GM19372 (cell line): ENCODE data around the gene SLC9A4.
"Not testable (repeated sequence)": the region's sequence is repeated elsewhere in the genome, so short reads cannot be mapped to it uniquely, and the experiment has no call there.

ENCODE experiments used
- ATAC-seq: cut with Tn5 transposase; IDR thresholded peaks from one replicate; pipeline ENCODE4 v1.9.1; 2021; ENCODE audit warnings: mild to moderate bottlenecking, low read depth, moderate library complexity; ENCODE audit not compliant: unreplicated experiment

The SLC9A4 gene

GRCh38 chr2:102538491-102538890 is 65.5 kb downstream of the SLC9A4 start:
- no peak for ATAC-seq

- ATAC-seq = no peak
Observed at GRCh38 chr2:102540882-102541281, 67.9 kb downstream of the SLC9A4 start.

- no peak for ATAC-seq
Observed at GRCh38 chr2:102544182-102544581, 71.2 kb downstream of the SLC9A4 start.

DNA sequence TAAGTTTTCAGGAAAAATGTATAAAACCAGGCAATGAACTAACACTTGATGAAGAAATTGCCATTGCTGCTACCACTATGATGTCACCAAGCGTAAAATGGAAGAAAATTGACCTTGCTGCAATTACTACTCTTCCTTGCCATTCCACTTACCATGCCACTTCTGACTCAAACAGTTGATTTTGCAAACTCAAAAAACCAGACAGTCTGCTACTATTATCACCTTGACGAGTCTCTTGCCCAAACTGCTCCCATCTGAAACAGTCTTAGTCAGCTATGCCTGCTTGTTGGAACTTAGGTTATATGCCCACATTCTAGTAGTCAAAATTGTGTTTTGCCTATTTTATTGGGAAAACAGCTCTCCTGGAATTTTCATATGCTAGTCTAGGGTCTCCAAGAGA is 74.4 kb downstream of the SLC9A4 start:
- ATAC-seq = no peak

- no peak for ATAC-seq
Observed at GRCh38 chr2:102549027-102549426, 76.0 kb downstream of the SLC9A4 start.

DNA sequence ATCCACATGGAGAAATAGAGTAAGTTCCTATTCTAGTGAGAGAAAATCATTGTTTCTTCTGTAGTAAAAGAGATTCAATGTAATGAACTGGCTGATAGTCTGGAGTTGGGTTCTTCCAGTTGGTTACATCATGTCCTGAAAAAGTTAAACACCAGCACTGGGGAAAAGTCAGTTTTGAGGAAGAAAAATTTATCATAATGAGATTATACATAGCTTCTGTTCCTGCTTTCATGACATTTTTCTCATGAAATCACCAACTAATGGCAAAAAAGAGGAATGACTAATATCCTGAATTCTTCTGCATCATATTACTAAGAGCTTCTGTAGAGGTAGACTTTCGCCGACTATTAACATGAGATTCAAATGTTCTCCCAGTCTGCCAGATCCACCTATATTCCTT is 77.1 kb downstream of the SLC9A4 start:
- ATAC-seq = no peak

DNA sequence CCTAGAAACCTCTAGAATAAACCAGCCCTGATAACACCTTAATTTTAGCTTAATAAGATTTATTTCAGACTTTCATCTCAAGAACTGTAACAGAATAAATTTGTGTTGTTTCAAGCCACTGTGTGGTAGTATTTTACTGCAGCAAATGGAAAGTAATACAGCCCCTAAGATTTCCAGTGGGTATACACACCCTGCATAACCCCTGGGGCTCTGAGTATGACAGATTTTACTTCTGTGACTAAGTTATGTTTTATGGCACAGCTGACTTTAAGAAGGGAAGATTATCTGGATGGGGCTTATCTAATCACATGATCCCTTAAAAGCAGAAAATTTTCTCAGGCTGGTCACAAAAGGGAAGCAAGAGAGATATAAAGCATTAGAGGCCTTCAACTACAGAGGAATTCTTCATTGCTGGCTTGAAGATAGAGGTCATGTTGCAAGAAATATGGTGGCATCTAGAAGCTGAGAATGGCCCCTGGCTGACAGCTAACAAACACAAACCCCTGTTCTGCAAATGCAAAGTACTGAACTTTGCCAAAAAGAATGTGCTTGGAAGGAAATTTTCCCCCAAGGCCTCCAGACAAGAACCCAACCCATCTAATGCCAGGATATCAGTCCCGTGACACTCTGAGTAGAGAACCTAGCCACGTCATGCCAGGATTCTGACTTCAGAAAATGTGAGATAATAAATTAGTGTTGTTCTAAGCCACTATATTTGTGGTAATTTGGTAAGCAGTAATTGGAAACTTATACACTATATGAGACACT is 78.5 kb downstream of the SLC9A4 start:
- no peak for ATAC-seq

- ATAC-seq = no peak
Observed at GRCh38 chr2:102553601-102554000, 80.6 kb downstream of the SLC9A4 start.

GRCh38 chr2:102558463-102558862 is 85.4 kb downstream of the SLC9A4 start:
- ATAC-seq = no peak

DNA sequence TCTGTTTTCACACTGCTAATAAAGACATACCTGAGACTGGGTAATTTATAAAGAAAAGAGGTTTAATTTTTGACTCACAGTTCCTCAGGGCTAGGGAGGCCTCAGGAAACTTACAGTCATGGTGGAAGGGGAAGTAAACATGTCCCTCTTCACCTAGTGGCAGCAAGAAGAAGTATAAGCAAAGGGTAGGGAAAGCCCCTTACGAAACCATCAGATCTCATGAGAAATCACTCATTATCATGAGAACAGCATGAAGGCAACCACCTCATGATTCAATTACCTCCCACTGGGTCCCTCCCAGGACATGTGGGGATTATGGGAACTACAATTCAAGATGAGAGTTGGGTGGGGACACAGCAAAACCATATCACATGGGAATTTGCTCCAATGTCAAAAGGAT is 89.5 kb downstream of the SLC9A4 start:
- ATAC-seq = not testable (repeated sequence)

DNA sequence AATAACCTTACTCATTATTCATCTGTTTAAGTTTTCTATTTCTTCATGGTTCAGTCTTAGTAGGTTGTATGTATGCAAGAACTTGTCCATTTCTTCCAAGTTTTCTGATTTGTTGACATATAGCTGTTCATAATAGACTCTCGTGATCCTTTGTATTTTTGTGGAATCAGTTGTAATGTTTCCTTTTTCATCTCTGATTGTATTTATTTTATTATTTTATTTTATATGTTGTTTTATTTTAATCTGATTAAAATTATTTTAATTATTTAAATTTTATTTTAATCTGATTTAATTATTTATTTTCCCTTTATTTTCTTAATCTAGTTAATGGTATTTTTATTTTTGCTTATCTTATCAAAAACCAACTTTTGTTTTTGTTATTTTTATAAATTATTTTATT is 102.9 kb downstream of the SLC9A4 start:
- ATAC-seq = no peak

DNA sequence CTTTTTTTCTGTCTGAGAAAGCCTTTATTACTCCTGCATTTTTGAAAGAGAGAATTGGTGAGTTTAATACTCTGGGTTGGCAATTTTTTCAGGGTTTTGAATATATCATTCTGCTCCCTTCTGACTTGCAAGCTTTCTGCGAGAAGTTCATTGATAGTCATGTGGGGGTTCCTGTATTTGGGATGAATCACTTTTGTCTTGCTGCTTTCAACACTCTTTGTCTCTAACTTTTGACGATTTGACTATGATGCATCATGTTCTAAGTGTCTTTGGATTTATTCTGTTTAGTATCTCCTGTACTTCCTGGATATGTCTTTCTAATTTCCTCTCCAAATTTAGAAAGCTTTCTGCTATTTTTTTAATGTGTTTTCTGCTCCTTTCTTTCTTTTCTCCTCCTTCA is 105.3 kb downstream of the SLC9A4 start:
- ATAC-seq = no peak

- no peak for ATAC-seq
Observed at GRCh38 chr2:102581911-102582310, 108.9 kb downstream of the SLC9A4 start.

DNA sequence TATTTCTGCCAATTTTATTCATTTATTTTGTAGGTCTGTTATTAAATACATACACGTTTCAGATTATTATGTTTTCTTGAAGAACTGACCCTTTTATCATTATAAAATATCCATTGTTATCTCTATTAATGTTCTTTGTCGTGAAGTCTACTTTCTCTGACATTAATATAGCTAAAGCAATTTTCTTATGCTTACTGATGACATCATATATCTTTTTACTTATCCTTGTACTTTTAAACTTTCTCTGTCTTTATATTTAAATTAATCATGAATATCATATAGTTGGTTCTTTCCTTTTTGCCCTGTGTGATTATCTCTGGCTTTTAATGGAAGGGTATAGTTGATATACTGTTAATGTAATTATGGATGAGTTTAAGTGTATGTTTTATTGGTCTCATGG is 109.8 kb downstream of the SLC9A4 start:
- ATAC-seq = no peak
